Measurements from ENCODE around the gene C11orf24. TPM values are rescaled to one million over a fixed set of nuclear protein-coding genes. Genes with fewer than 3 reads are reported as not detected.

C11orf24 gene
- polyA plus RNA-seq, 2 of the 4 experiments (the other 2 are of a cell fraction): 29.4 to 43.8 TPM

GRCh38 chr11:68273026-68273738, 1.4 kb upstream of the C11orf24 start:
- WGBS (ENCODE audit: missing lambda C conversion rate): 94% methylated on average over 21 of the region's 21 CpGs
- CTCF ChIA-PET: interaction anchor here (1.1 to 6.3 kb wide), 5 partner anchors 14 to 110 kb away, joined by 3 to 77 read pairs (median 30); no protein-coding TSS in a partner anchor

DNA sequence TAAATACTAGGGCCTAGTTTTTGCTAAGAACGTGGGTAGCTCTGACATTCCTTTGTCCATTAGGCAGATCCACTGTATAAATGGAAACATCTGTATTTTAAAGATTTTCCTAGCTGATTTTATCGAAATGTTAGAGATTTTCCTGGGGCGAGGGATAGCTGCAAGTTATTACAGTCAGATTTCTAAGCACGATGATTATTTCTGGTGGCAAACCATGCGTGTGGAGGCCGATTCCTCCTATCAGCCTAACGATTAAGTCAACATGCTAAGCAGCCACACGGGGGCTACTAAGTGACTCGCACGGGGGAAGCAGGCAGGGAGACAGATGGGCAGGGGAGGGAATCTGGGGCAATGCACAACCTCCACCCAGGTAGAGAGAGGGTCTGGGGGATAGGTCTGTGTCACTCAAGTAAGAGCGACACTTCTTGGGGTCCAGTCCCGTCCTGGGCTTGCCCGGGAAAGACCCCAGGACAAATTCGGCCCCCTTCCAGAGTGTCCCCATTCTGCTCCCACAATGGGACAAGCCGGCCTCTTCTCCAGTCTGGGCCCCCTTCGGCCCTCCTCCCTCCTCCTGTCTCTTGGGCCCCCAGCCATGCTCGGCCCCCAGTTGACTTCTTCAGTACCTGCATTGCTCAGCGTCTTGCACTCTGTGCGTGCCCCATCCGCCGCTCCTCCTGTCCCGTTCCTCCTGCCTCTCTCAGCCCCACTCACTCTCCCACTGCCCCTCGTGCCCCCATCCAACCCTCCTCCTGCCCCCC, 571 bp downstream of the C11orf24 start:
- H3K4me3 ChIP-seq: peak overlapping the region; percentile 87
- 4% methylated on average over 22 of the region's 23 CpGs for WGBS (ENCODE audit: missing lambda C conversion rate)
- DNase-seq (ENCODE audit: low read depth in 1 of 2, low spot score in 1 of 2) (peak; percentile 80 to 94), FAIRE-seq (no peak), ATAC-seq (peak; percentile 81 to 85)
- H3K4me1 ChIP-seq: peaks cover 31% of the 10 kb centered on the region
- peak overlapping the region; percentile 99 for H3K4me2 ChIP-seq
- H3K9me3 ChIP-seq: no peaks in the 10 kb centered on the region
- H3K27ac ChIP-seq: peak overlapping the region; percentile 97 to 98
- TF ChIP-seq, protein P1, sequence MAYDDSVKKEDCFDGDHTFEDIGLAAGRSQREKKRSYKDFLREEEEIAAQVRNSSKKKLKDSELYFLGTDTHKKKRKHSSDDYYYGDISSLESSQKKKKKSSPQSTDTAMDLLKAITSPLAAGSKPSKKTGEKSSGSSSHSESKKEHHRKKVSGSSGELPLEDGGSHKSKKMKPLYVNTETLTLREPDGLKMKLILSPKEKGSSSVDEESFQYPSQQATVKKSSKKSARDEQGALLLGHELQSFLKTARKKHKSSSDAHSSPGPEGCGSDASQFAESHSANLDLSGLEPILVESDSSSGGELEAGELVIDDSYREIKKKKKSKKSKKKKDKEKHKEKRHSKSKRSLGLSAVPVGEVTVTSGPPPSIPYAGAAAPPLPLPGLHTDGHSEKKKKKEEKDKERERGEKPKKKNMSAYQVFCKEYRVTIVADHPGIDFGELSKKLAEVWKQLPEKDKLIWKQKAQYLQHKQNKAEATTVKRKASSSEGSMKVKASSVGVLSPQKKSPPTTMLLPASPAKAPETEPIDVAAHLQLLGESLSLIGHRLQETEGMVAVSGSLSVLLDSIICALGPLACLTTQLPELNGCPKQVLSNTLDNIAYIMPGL (CRISPR knock-in tag; IDR thresholded peaks at IDR 0.05; ENCODE audit: borderline replicate concordance): no peak; the same call in 1 of the 2 replicates
- TF ChIP-seq, protein P2, sequence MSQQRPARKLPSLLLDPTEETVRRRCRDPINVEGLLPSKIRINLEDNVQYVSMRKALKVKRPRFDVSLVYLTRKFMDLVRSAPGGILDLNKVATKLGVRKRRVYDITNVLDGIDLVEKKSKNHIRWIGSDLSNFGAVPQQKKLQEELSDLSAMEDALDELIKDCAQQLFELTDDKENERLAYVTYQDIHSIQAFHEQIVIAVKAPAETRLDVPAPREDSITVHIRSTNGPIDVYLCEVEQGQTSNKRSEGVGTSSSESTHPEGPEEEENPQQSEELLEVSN (IDR thresholded peaks at IDR 0.05; ENCODE audit: borderline replicate concordance, low read depth): 0 out of 2 replicates have a peak, but pooled peaks have one; percentile 46
- TF ChIP-seq CTCF (IDR thresholded peaks at IDR 0.05) (peak; percentile 42; the same call in 2 of the 3 replicates), SMC3 (IDR thresholded peaks at IDR 0.05) (peak; percentile 64), RAD21 (conservative IDR thresholded peaks at IDR 0.05 in 1 of 2, IDR thresholded peaks at IDR 0.05 in 1 of 2) (peak; percentile 41 to 52; a peak in 4 of 5 replicates)
- POLR2A ChIA-PET: interaction anchor here (0.6 to 1.8 kb wide), 14 partner anchors 8 to 189 kb away, joined by 3 to 13 read pairs (median 4); partner anchors contain the start of gene PPP6R3
- CTCF ChIA-PET: interaction anchor here (0.6 to 6.3 kb wide), 18 partner anchors 9 to 835 kb away, joined by 3 to 77 read pairs (median 4); no protein-coding TSS in a partner anchor

More at GRCh38 chr11:68273026-68273738, 1.4 kb upstream of the C11orf24 start:
- DNase-seq (ENCODE audit: low read depth in 1 of 2, low spot score in 1 of 2) (no peak), ATAC-seq (no peak), FAIRE-seq (no peak)
- TF ChIP-seq CBX2 (IDR thresholded peaks at IDR 0.05; ENCODE audit: borderline replicate concordance, low read depth): no peak
- Histone ChIP-seq H3K9me3 (no peaks in the 10 kb centered on the region), H3K4me3 (peak overlapping the region; percentile 87), H3K4me2 (peak overlapping the region; percentile 86), H3K27ac (peak overlapping the region; percentile 97 to 98; a peak in 5 of 6 replicates), H3K4me1 (peaks cover 33% of the 10 kb centered on the region)
- POLR2A ChIA-PET: interaction anchor here (1.5 to 1.8 kb wide), 4 partner anchors 13 to 164 kb away, joined by 3 to 13 read pairs (median 8); no protein-coding TSS in a partner anchor

GRCh38 chr11:68270196-68271022, 1.4 kb downstream of the C11orf24 start:
- ATAC-seq: no peak
- TF ChIP-seq EHMT2 (IDR thresholded peaks at IDR 0.05; ENCODE audit: low read depth) (no peak), CEBPB (IDR thresholded peaks at IDR 0.05) (no peak), ZNF302 (CRISPR knock-in tag; IDR thresholded peaks at IDR 0.05) (no peak), FOSB (CRISPR knock-in tag; IDR thresholded peaks at IDR 0.05) (peak; percentile 51)

More at GRCh38 chr11:68270196-68271022, 1.4 kb downstream of the C11orf24 start:
- peak overlapping the region; percentile 97 to 98 for H3K27ac ChIP-seq
- CTCF ChIA-PET: interaction anchor here (0.7 to 6.3 kb wide), 11 partner anchors 12 to 177 kb away, joined by 3 to 77 read pairs (median 4); no protein-coding TSS in a partner anchor
- peak overlapping the region; percentile 99 for H3K4me2 ChIP-seq
- no peak for FAIRE-seq
- peak overlapping the region; percentile 87 for H3K4me3 ChIP-seq
- no peaks in the 10 kb centered on the region for H3K9me3 ChIP-seq
- POLR2A ChIA-PET: no interaction called here
- DNase-seq (ENCODE audit: low read depth in 1 of 2, low spot score in 1 of 2): no peak
- WGBS (ENCODE audit: missing lambda C conversion rate): 87% methylated on average over 8 of the region's 8 CpGs
- peaks cover 23% of the 10 kb centered on the region for H3K4me1 ChIP-seq
